ENCODE results near the gene TMEM151B. TPM values are rescaled to one million over a fixed set of nuclear protein-coding genes. Genes with fewer than 3 reads are reported as not detected.

The TMEM151B gene
- total RNA-seq, 1 experiment from 2014 or later = 9.9 TPM

GRCh38 chr6:44233567-44234100 is 36.6 kb upstream of the TMEM151B start:
- no peaks in the 10 kb centered on the region for H3K27me3 ChIP-seq (replicated peaks; ENCODE audit: insufficient read depth, low read depth, low read length, poor library complexity)
- no peak for DNase-seq (ENCODE audit: low spot score)
- ChIA-PET CTCF (interaction anchor here (0.9 kb wide), 1 partner anchor 12 kb away, joined by 3 read pairs; no protein-coding TSS in a partner anchor), POLR2A (ENCODE audit: low non-redundant PET) (no interaction called here)
- H3K36me3 ChIP-seq (ENCODE audit: insufficient read depth, low read length, poor library complexity, severe bottlenecking) = peaks cover 38% of the 10 kb centered on the region
- BruUV-seq (replicated peaks) = no TSS peak
- TF ChIP-seq, protein P1, sequence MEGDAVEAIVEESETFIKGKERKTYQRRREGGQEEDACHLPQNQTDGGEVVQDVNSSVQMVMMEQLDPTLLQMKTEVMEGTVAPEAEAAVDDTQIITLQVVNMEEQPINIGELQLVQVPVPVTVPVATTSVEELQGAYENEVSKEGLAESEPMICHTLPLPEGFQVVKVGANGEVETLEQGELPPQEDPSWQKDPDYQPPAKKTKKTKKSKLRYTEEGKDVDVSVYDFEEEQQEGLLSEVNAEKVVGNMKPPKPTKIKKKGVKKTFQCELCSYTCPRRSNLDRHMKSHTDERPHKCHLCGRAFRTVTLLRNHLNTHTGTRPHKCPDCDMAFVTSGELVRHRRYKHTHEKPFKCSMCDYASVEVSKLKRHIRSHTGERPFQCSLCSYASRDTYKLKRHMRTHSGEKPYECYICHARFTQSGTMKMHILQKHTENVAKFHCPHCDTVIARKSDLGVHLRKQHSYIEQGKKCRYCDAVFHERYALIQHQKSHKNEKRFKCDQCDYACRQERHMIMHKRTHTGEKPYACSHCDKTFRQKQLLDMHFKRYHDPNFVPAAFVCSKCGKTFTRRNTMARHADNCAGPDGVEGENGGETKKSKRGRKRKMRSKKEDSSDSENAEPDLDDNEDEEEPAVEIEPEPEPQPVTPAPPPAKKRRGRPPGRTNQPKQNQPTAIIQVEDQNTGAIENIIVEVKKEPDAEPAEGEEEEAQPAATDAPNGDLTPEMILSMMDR (conservative IDR thresholded peaks at IDR 0.05; ENCODE audit: low read depth, low read length) = no peak
- TF ChIP-seq EZH2 (IDR thresholded peaks at IDR 0.05; ENCODE audit: borderline replicate concordance, low read depth, low read length, poor library complexity, severe bottlenecking) = no peak
- intact Hi-C loops (cut with micrococcal nuclease; ENCODE audit: unreplicated experiment) = loop anchor here (2.0 kb wide), 1 partner anchor 137 kb away; no protein-coding TSS in a partner anchor
- peak overlapping the region; percentile 3 for H3K27ac ChIP-seq (ENCODE audit: low read depth, low read length, poor library complexity, severe bottlenecking)
- no peak overlapping the region for H3K4me3 ChIP-seq (ENCODE audit: low read depth, low read length, poor library complexity, severe bottlenecking)
- peaks cover 10% of the 10 kb centered on the region for H3K4me1 ChIP-seq (ENCODE audit: insufficient read depth, low read length, poor library complexity, severe bottlenecking)
- no peaks in the 10 kb centered on the region for H3K9me3 ChIP-seq (ENCODE audit: low read depth, low read length, poor library complexity, severe bottlenecking)

GRCh38 chr6:44234101-44235025 is 35.9 kb upstream of the TMEM151B start:
- Histone ChIP-seq H3K9me3 (ENCODE audit: low read depth, low read length, poor library complexity, severe bottlenecking) (no peaks in the 10 kb centered on the region), H3K27me3 (replicated peaks; ENCODE audit: insufficient read depth, low read depth, low read length, poor library complexity) (no peaks in the 10 kb centered on the region), H3K4me1 (ENCODE audit: insufficient read depth, low read length, poor library complexity, severe bottlenecking) (peaks cover 10% of the 10 kb centered on the region), H3K36me3 (ENCODE audit: insufficient read depth, low read length, poor library complexity, severe bottlenecking) (peaks cover 32% of the 10 kb centered on the region), H3K4me3 (ENCODE audit: low read depth, low read length, poor library complexity, severe bottlenecking) (no peak overlapping the region), H3K27ac (ENCODE audit: low read depth, low read length, poor library complexity, severe bottlenecking) (peak overlapping the region; percentile 47)
- no peak for TF ChIP-seq EZH2 (IDR thresholded peaks at IDR 0.05; ENCODE audit: borderline replicate concordance, low read depth, low read length, poor library complexity, severe bottlenecking)
- TF ChIP-seq, protein P1 (conservative IDR thresholded peaks at IDR 0.05; ENCODE audit: low read depth, low read length) = peak; percentile 65
- ChIA-PET CTCF (interaction anchor here (0.9 kb wide), 1 partner anchor 13 kb away, joined by 3 read pairs; no protein-coding TSS in a partner anchor), POLR2A (ENCODE audit: low non-redundant PET) (no interaction called here)
- DNase-seq (ENCODE audit: low spot score) = peak; percentile 61
- intact Hi-C loops (cut with micrococcal nuclease; ENCODE audit: unreplicated experiment) = loop anchor here (2.0 kb wide), 1 partner anchor 138 kb away; no protein-coding TSS in a partner anchor
- no TSS peak for BruUV-seq (replicated peaks)

- Histone ChIP-seq H3K4me1 (ENCODE audit: insufficient read depth, low read length, poor library complexity, severe bottlenecking) (peaks cover 10% of the 10 kb centered on the region), H3K27me3 (replicated peaks; ENCODE audit: insufficient read depth, low read depth, low read length, poor library complexity) (no peaks in the 10 kb centered on the region), H3K9me3 (ENCODE audit: low read depth, low read length, poor library complexity, severe bottlenecking) (no peaks in the 10 kb centered on the region), H3K27ac (ENCODE audit: low read depth, low read length, poor library complexity, severe bottlenecking) (peak overlapping the region; percentile 47), H3K4me3 (ENCODE audit: low read depth, low read length, poor library complexity, severe bottlenecking) (no peak overlapping the region), H3K36me3 (ENCODE audit: insufficient read depth, low read length, poor library complexity, severe bottlenecking) (peaks cover 23% of the 10 kb centered on the region)
- BruUV-seq (replicated peaks) = no TSS peak
- POLR2A ChIA-PET (ENCODE audit: low non-redundant PET) = no interaction called here
- no peak for DNase-seq (ENCODE audit: low spot score)
- TF ChIP-seq EZH2 (IDR thresholded peaks at IDR 0.05; ENCODE audit: borderline replicate concordance, low read depth, low read length, poor library complexity, severe bottlenecking) = no peak
- TF ChIP-seq, protein P1 (conservative IDR thresholded peaks at IDR 0.05; ENCODE audit: low read depth, low read length) = no peak
- CTCF ChIA-PET = no interaction called here
- intact Hi-C loops (cut with micrococcal nuclease; ENCODE audit: unreplicated experiment) = loop anchor here (2.0 kb wide), 1 partner anchor 138 kb away; no protein-coding TSS in a partner anchor
Observed at GRCh38 chr6:44235269-44235668, 35.0 kb upstream of the TMEM151B start.
